Trophoblast cell (in vitro differentiated cells and primary cell): Measurements from ENCODE around the gene CDC42BPB.

Experiments used
- DNase-seq, 2 donors: peaks; one replicate each; pipeline ENCODE4 v3.0.0-alpha.2; 2016
- H2AFZ ChIP-seq: 2 replicates; pipeline ENCODE4 v1.6.1; 2013; ENCODE audit warnings: low read length, moderate library complexity, mild to moderate bottlenecking; ENCODE audit not compliant: insufficient read depth, poor library complexity
- H2AK5ac ChIP-seq: 2 replicates; pipeline ENCODE4 v1.6.1; 2013; ENCODE audit warnings: mild to moderate bottlenecking, low read length
- H2BK120ac ChIP-seq: 2 replicates; pipeline ENCODE4 v1.6.1; 2013; ENCODE audit warnings: low read length, mild to moderate bottlenecking, moderate library complexity; ENCODE audit not compliant: insufficient read depth, poor library complexity
- H2BK12ac ChIP-seq: 2 replicates; pipeline ENCODE4 v1.6.1; 2013; ENCODE audit warnings: mild to moderate bottlenecking, low read length, moderate library complexity
- H2BK5ac ChIP-seq: 2 replicates; pipeline ENCODE4 v1.6.1; 2013; ENCODE audit warnings: low read length, low read depth, moderate library complexity, mild to moderate bottlenecking; ENCODE audit not compliant: poor library complexity
- H3K14ac ChIP-seq: 2 replicates; pipeline ENCODE4 v1.6.1; 2013; ENCODE audit warnings: mild to moderate bottlenecking, low read length
- H3K18ac ChIP-seq: 2 replicates; pipeline ENCODE4 v1.6.1; 2013; ENCODE audit warnings: mild to moderate bottlenecking, low read length
- H3K23ac ChIP-seq: 2 replicates; pipeline ENCODE4 v1.6.1; 2013; ENCODE audit warnings: low read length
- H3K27ac ChIP-seq: 2 replicates; pipeline ENCODE4 v1.5.1; 2013; ENCODE audit warnings: low read depth, mild to moderate bottlenecking, inconsistent platforms, low read length, moderate library complexity
- H3K27me3 ChIP-seq: 2 replicates; pipeline ENCODE4 v1.6.1; 2013; ENCODE audit warnings: inconsistent platforms, mild to moderate bottlenecking, low read length, moderate library complexity; ENCODE audit not compliant: insufficient read depth
- H3K36me3 ChIP-seq, 2 experiments: 1 replicate in 1 of 2; 2 replicates in 1 of 2; pipeline ENCODE4 v1.6.1; 2013; ENCODE audit warnings: low read length in 2 of 2, mild to moderate bottlenecking in 2 of 2, moderate library complexity in 1 of 2; ENCODE audit not compliant: insufficient read depth in 2 of 2, control insufficient read depth in 1 of 2
- H3K4ac ChIP-seq: 2 replicates; pipeline ENCODE4 v1.6.1; 2013; ENCODE audit warnings: low read depth, mild to moderate bottlenecking, low read length, moderate library complexity
- H3K4me1 ChIP-seq, 2 experiments: 1 replicate in 1 of 2; 2 replicates in 1 of 2; pipeline ENCODE4 v1.6.1; 2013; ENCODE audit warnings: low read length in 2 of 2, mild to moderate bottlenecking in 2 of 2, moderate library complexity in 1 of 2; ENCODE audit not compliant: insufficient read depth in 2 of 2, control insufficient read depth in 1 of 2
- H3K4me2 ChIP-seq: 2 replicates; pipeline ENCODE4 v1.6.1; 2013; ENCODE audit warnings: inconsistent platforms, mild to moderate bottlenecking, low read length, moderate library complexity
- H3K4me3 ChIP-seq: 2 replicates; pipeline ENCODE4 v1.5.1; 2013; ENCODE audit warnings: mild to moderate bottlenecking, low read depth, low read length, inconsistent platforms
- H3K79me1 ChIP-seq: one replicate; pipeline ENCODE4 v1.6.1; 2013; ENCODE audit warnings: low read length
- H3K79me2 ChIP-seq: 2 replicates; pipeline ENCODE4 v1.6.1; 2013; ENCODE audit warnings: low read length, mild to moderate bottlenecking; ENCODE audit not compliant: control insufficient read depth, insufficient read depth, poor library complexity
- H3K9ac ChIP-seq: 2 replicates; pipeline ENCODE4 v1.6.1; 2013; ENCODE audit warnings: mild to moderate bottlenecking, low read length
- H3K9me3 ChIP-seq: 2 replicates; pipeline ENCODE4 v1.6.1; 2013; ENCODE audit warnings: low read depth, mild to moderate bottlenecking, control low read depth, inconsistent platforms, low read length; ENCODE audit not compliant: insufficient read depth
- H4K12ac ChIP-seq: 2 replicates; pipeline ENCODE4 v1.6.1; 2013; ENCODE audit warnings: low read depth, mild to moderate bottlenecking, low read length, moderate library complexity
- H4K8ac ChIP-seq: 2 replicates; pipeline ENCODE4 v1.6.1; 2013; ENCODE audit warnings: low read depth, mild to moderate bottlenecking, low read length, moderate library complexity
- H4K91ac ChIP-seq: one replicate; pipeline ENCODE4 v1.6.1; 2013; ENCODE audit warnings: low read depth, mild to moderate bottlenecking, low read length, moderate library complexity
- WGBS: extraction: QIAGEN DNeasy Blood & Tissue Kit; methylation state at CpG from one replicate; pipeline ENCODE4 v1.1.7; 2013; ENCODE audit warnings: missing lambda C conversion rate; ENCODE audit not compliant: insufficient read length, insufficient coverage; ENCODE audit errors: extremely low coverage; 5-methylcytosine and 5-hydroxymethylcytosine counted together

CDC42BPB gene

GRCh38 chr14:103031566-103031911, 25.8 kb downstream of the CDC42BPB start:
- no CpG with 5 or more reads among the region's 6 CpGs for WGBS

GRCh38 chr14:103030741-103031565, 26.4 kb downstream of the CDC42BPB start:
- no peak overlapping the region for H4K12ac ChIP-seq
- H2BK120ac ChIP-seq, result no peak overlapping the region
- H3K9me3 ChIP-seq, result no peaks in the 10 kb centered on the region
- WGBS, result no CpG with 5 or more reads among the region's 13 CpGs
- H2AFZ ChIP-seq, result no peak overlapping the region
- H3K4me3 ChIP-seq, result no peak overlapping the region
- no peak overlapping the region for H3K23ac ChIP-seq
- H4K8ac ChIP-seq, result no peak overlapping the region
- H3K9ac ChIP-seq, result no peak overlapping the region
- H2BK5ac ChIP-seq, result no peak overlapping the region
- no peaks in the 10 kb centered on the region for H3K27me3 ChIP-seq
- no peaks in the 10 kb centered on the region for H3K36me3 ChIP-seq
- peak in 1 of 2 donors; percentile 40 for DNase-seq
- no peak overlapping the region for H3K27ac ChIP-seq
- peaks cover 1% of the 10 kb centered on the region for H3K79me2 ChIP-seq
- no peak overlapping the region for H2BK12ac ChIP-seq
- no peaks in the 10 kb centered on the region for H3K4me1 ChIP-seq
- no peak overlapping the region for H4K91ac ChIP-seq
- H3K4ac ChIP-seq, result peak overlapping the region; percentile 72
- H3K18ac ChIP-seq, result no peak overlapping the region
- H2AK5ac ChIP-seq, result no peak overlapping the region
- H3K14ac ChIP-seq, result no peak overlapping the region
- H3K4me2 ChIP-seq, result no peak overlapping the region
- H3K79me1 ChIP-seq, result no peaks in the 10 kb centered on the region

More at GRCh38 chr14:103031566-103031911, 25.8 kb downstream of the CDC42BPB start:
- H3K79me2 ChIP-seq, result peaks cover 1% of the 10 kb centered on the region
- no peak for DNase-seq
- H3K23ac ChIP-seq, result no peak overlapping the region
- H3K4me2 ChIP-seq, result no peak overlapping the region
- H3K27ac ChIP-seq, result no peak overlapping the region
- no peaks in the 10 kb centered on the region for H3K36me3 ChIP-seq
- H3K18ac ChIP-seq, result peak overlapping the region; percentile 46
- H2BK5ac ChIP-seq, result no peak overlapping the region
- no peaks in the 10 kb centered on the region for H3K4me1 ChIP-seq
- peak overlapping the region; percentile 72 for H3K4ac ChIP-seq
- H3K14ac ChIP-seq, result no peak overlapping the region
- no peak overlapping the region for H4K12ac ChIP-seq
- H4K91ac ChIP-seq, result no peak overlapping the region
- H2BK120ac ChIP-seq, result no peak overlapping the region
- no peaks in the 10 kb centered on the region for H3K79me1 ChIP-seq
- H2BK12ac ChIP-seq, result no peak overlapping the region
- no peaks in the 10 kb centered on the region for H3K27me3 ChIP-seq
- no peaks in the 10 kb centered on the region for H3K9me3 ChIP-seq
- H4K8ac ChIP-seq, result no peak overlapping the region
- no peak overlapping the region for H3K9ac ChIP-seq
- no peak overlapping the region for H3K4me3 ChIP-seq
- no peak overlapping the region for H2AK5ac ChIP-seq
- H2AFZ ChIP-seq, result no peak overlapping the region

- Histone ChIP-seq H3K36me3 (no peaks in the 10 kb centered on the region), H3K14ac (no peak overlapping the region), H3K4ac (peak overlapping the region; percentile 28), H3K4me2 (no peak overlapping the region), H2BK120ac (no peak overlapping the region), H3K79me2 (peaks cover 1% of the 10 kb centered on the region), H3K79me1 (no peaks in the 10 kb centered on the region), H3K18ac (no peak overlapping the region), H3K4me1 (no peaks in the 10 kb centered on the region), H2BK12ac (no peak overlapping the region), H3K9ac (no peak overlapping the region), H2AFZ (no peak overlapping the region), H4K12ac (no peak overlapping the region), H2AK5ac (no peak overlapping the region), H3K4me3 (no peak overlapping the region), H4K91ac (no peak overlapping the region), H2BK5ac (no peak overlapping the region), H3K27ac (no peak overlapping the region), H3K23ac (no peak overlapping the region), H4K8ac (no peak overlapping the region), H3K27me3 (no peaks in the 10 kb centered on the region), H3K9me3 (no peaks in the 10 kb centered on the region)
- no CpG with 5 or more reads among the region's 9 CpGs for WGBS
- DNase-seq, result no peak
Observed at GRCh38 chr14:103029936-103030335, 27.4 kb downstream of the CDC42BPB start.

GRCh38 chr14:103028772-103029171, 28.6 kb downstream of the CDC42BPB start:
- no peaks in the 10 kb centered on the region for H3K36me3 ChIP-seq
- no peak overlapping the region for H2BK5ac ChIP-seq
- H3K23ac ChIP-seq, result no peak overlapping the region
- H3K27ac ChIP-seq, result no peak overlapping the region
- no peak overlapping the region for H3K4me2 ChIP-seq
- DNase-seq, result no peak
- no peak overlapping the region for H2AFZ ChIP-seq
- no peak overlapping the region for H2AK5ac ChIP-seq
- no peak overlapping the region for H3K18ac ChIP-seq
- peaks cover 1% of the 10 kb centered on the region for H3K79me2 ChIP-seq
- H4K8ac ChIP-seq, result no peak overlapping the region
- no peak overlapping the region for H4K91ac ChIP-seq
- no peak overlapping the region for H3K9ac ChIP-seq
- H2BK120ac ChIP-seq, result no peak overlapping the region
- no peak overlapping the region for H3K4ac ChIP-seq
- no peaks in the 10 kb centered on the region for H3K9me3 ChIP-seq
- H3K79me1 ChIP-seq, result no peaks in the 10 kb centered on the region
- H3K14ac ChIP-seq, result no peak overlapping the region
- H3K4me1 ChIP-seq, result peaks cover 2 to 4% of the 10 kb centered on the region in 2 experiments
- no peaks in the 10 kb centered on the region for H3K27me3 ChIP-seq
- no peak overlapping the region for H4K12ac ChIP-seq
- H3K4me3 ChIP-seq, result no peak overlapping the region
- no peak overlapping the region for H2BK12ac ChIP-seq
